Amniotic epithelial cell (primary cell): ENCODE measurements around the gene DOCK2.

Source experiments
- DNase-seq: peaks from one replicate; pipeline ENCODE4 v3.0.0-alpha.2; 2010; ENCODE audit warnings: low read depth

Gene DOCK2

GRCh38 chr5:170056561-170057267 lies 419.6 kb downstream of the DOCK2 start:
- no peak for DNase-seq

GRCh38 chr5:170057311-170057710 lies 420.2 kb downstream of the DOCK2 start:
- DNase-seq = no peak

- no peak for DNase-seq
Observed at GRCh38 chr5:170059221-170059620, 422.1 kb downstream of the DOCK2 start.

GRCh38 chr5:170067152-170067551 lies 430.1 kb downstream of the DOCK2 start:
- DNase-seq = no peak

GRCh38 chr5:170067574-170068170 lies 430.6 kb downstream of the DOCK2 start:
- no peak for DNase-seq

GRCh38 chr5:170069512-170069911 lies 432.4 kb downstream of the DOCK2 start:
- DNase-seq = no peak

- DNase-seq = peak; percentile 26
Observed at GRCh38 chr5:170070556-170071412, 433.7 kb downstream of the DOCK2 start.

- no peak for DNase-seq
Observed at GRCh38 chr5:170071748-170072147, 434.7 kb downstream of the DOCK2 start.

GRCh38 chr5:170075696-170076095 lies 438.6 kb downstream of the DOCK2 start:
- no peak for DNase-seq

GRCh38 chr5:170076211-170076610 lies 439.1 kb downstream of the DOCK2 start:
- peak; percentile 32 for DNase-seq

- DNase-seq = no peak
Observed at GRCh38 chr5:170076739-170077138, 439.7 kb downstream of the DOCK2 start.

- no peak for DNase-seq
Observed at GRCh38 chr5:170077526-170077925, 440.5 kb downstream of the DOCK2 start.

- DNase-seq = no peak
Observed at GRCh38 chr5:170078458-170078857, 441.4 kb downstream of the DOCK2 start.

GRCh38 chr5:170078931-170079330 lies 441.9 kb downstream of the DOCK2 start:
- DNase-seq = no peak

GRCh38 chr5:170080217-170080616 lies 443.1 kb downstream of the DOCK2 start:
- DNase-seq = no peak

- no peak for DNase-seq
Observed at GRCh38 chr5:170080786-170081445, 443.8 kb downstream of the DOCK2 start.

GRCh38 chr5:170081616-170082015 lies 444.5 kb downstream of the DOCK2 start:
- DNase-seq = no peak

GRCh38 chr5:170082701-170083100 lies 445.6 kb downstream of the DOCK2 start:
- DNase-seq = no peak

- no peak for DNase-seq
Observed at GRCh38 chr5:170087168-170087817, 450.2 kb downstream of the DOCK2 start.

GRCh38 chr5:170092455-170093101 lies 455.5 kb downstream of the DOCK2 start:
- no peak for DNase-seq

GRCh38 chr5:170094329-170094728 lies 457.3 kb downstream of the DOCK2 start:
- peak; percentile 7 for DNase-seq
